GM19035 (cell line): ENCODE measurements around the gene INHBC.
"Not testable (repeated sequence)": the region's sequence is repeated elsewhere in the genome, so short reads cannot be mapped to it uniquely, and the experiment has no call there.

Experiments
- ATAC-seq: cut with Tn5 transposase; IDR thresholded peaks from one replicate; pipeline ENCODE4 v1.9.1; 2021; ENCODE audit not compliant: unreplicated experiment

INHBC gene

GRCh38 chr12:57428965-57429364 lies 5.6 kb upstream of the INHBC start:
- ATAC-seq, result no peak

GRCh38 chr12:57429473-57430111 lies 5.0 kb upstream of the INHBC start:
- ATAC-seq, result no peak

GRCh38 chr12:57430112-57430930 lies 4.3 kb upstream of the INHBC start:
- peak; percentile 54 for ATAC-seq

- peak; percentile 98 for ATAC-seq
Observed at GRCh38 chr12:57430931-57431566, 3.5 kb upstream of the INHBC start, which contains the start of gene R3HDM2. TSS of gene R3HDM2 (minus strand) at chr12:57431043. CDS start at chr12:57310428, 120,615 bp downstream.

- ATAC-seq, result no peak
Observed at GRCh38 chr12:57431654-57432188, 2.9 kb upstream of the INHBC start.

- ATAC-seq, result no peak
Observed at GRCh38 chr12:57433370-57433769, 1.2 kb upstream of the INHBC start.

- no peak for ATAC-seq
Observed at GRCh38 chr12:57435293-57435692, 709 bp downstream of the INHBC start.

GRCh38 chr12:57438400-57438799 lies 3.8 kb downstream of the INHBC start:
- no peak for ATAC-seq

GRCh38 chr12:57439762-57440266 lies 5.2 kb downstream of the INHBC start:
- ATAC-seq, result no peak

GRCh38 chr12:57441393-57441792 lies 6.8 kb downstream of the INHBC start:
- ATAC-seq, result not testable (repeated sequence)

GRCh38 chr12:57441846-57442427 lies 7.4 kb downstream of the INHBC start:
- ATAC-seq, result no peak

GRCh38 chr12:57444337-57444736 lies 9.8 kb downstream of the INHBC start:
- ATAC-seq, result not testable (repeated sequence)

GRCh38 chr12:57444744-57445143 lies 10.2 kb downstream of the INHBC start:
- ATAC-seq, result no peak

- ATAC-seq, result no peak
Observed at GRCh38 chr12:57446292-57446960, 11.8 kb downstream of the INHBC start.

- no peak for ATAC-seq
Observed at GRCh38 chr12:57448669-57449068, 14.1 kb downstream of the INHBC start.

- ATAC-seq, result no peak
Observed at GRCh38 chr12:57449375-57449774, 14.8 kb downstream of the INHBC start.

GRCh38 chr12:57450057-57450456 lies 15.5 kb downstream of the INHBC start:
- ATAC-seq, result no peak

- ATAC-seq, result no peak
Observed at GRCh38 chr12:57451233-57451778, 16.7 kb downstream of the INHBC start.

- ATAC-seq, result no peak
Observed at GRCh38 chr12:57452181-57452936, 17.8 kb downstream of the INHBC start.
